Measurements from ENCODE around the gene CADM2. TPM values are rescaled to one million over a fixed set of nuclear protein-coding genes. Genes with fewer than 3 reads are reported as not detected.

CADM2 gene
- total and polyA plus RNA-seq, 2 donors (not counting 3 experiments of a cell fraction or from before 2014, with no cell fraction given), result not detected

- DNase-seq (ENCODE audit: low read depth, low spot score), result no peak
- no peak for FAIRE-seq
- no peak overlapping the region for H2AFZ ChIP-seq (ENCODE audit: low read depth, low read length)
- H4K20me1 ChIP-seq (replicated peaks; ENCODE audit: control insufficient read depth, extremely low read depth, insufficient read depth, low read length), result no peaks in the 10 kb centered on the region
- no peaks in the 10 kb centered on the region for H3K4me1 ChIP-seq (ENCODE audit: control insufficient read depth, extremely low read depth, insufficient read depth, low read length)
- BruUV-seq (replicated peaks), result no TSS peak
- no peak overlapping the region for H3K4me3 ChIP-seq (replicated peaks in 1 of 3; ENCODE audit: insufficient read depth in 1 of 3, low read depth in 1 of 3, low read length in 3 of 3)
- CTCF ChIA-PET, result no interaction called here
- H3K9ac ChIP-seq (replicated peaks; ENCODE audit: extremely low read depth, insufficient read depth, low read length), result no peak overlapping the region
- H3K36me3 ChIP-seq (ENCODE audit: control insufficient read depth in 2 of 2, extremely low read depth in 1 of 2, insufficient read depth in 2 of 2, low read length in 2 of 2), result no peaks in the 10 kb centered on the region
- H3K79me2 ChIP-seq (ENCODE audit: control insufficient read depth, insufficient read depth, low read length), result no peaks in the 10 kb centered on the region
- POLR2A ChIA-PET, result no interaction called here
- no peaks in the 10 kb centered on the region for H3K27me3 ChIP-seq (ENCODE audit: control insufficient read depth in 2 of 2, insufficient read depth in 2 of 2, low read length in 2 of 2)
- no peak overlapping the region for H3K27ac ChIP-seq (ENCODE audit: insufficient read depth, low read depth, low read length)
- dilution Hi-C loops (cut with MboI; ENCODE audit: extremely low pct_ligation_motif_present, low sequenced_read_pairs) (no loop called here), intact Hi-C loops (cut with micrococcal nuclease) (no loop called here)
- no peaks in the 10 kb centered on the region for H3K9me3 ChIP-seq (replicated peaks; ENCODE audit: control insufficient read depth, insufficient read depth, low read length)
- TF ChIP-seq FOS (IDR thresholded peaks at IDR 0.05; ENCODE audit: borderline replicate concordance, insufficient read depth, low read length) (no peak), CTCF (IDR thresholded peaks at IDR 0.05; ENCODE audit: extremely low read depth in 1 of 2, insufficient read depth in 1 of 2, low read depth in 1 of 2, low read length in 2 of 2) (no peak), GATA2 (IDR thresholded peaks at IDR 0.05; ENCODE audit: insufficient read depth, insufficient read length, low read depth, low read length) (no peak), JUN (IDR thresholded peaks at IDR 0.05; ENCODE audit: borderline replicate concordance, insufficient read depth, insufficient read length, low read depth) (no peak), EZH2 (IDR thresholded peaks at IDR 0.05; ENCODE audit: borderline replicate concordance, low read depth, low read length, severe bottlenecking) (no peak), MYC (IDR thresholded peaks at IDR 0.05; ENCODE audit: low read depth, low read length) (no peak), POLR2A (IDR thresholded peaks at IDR 0.05; ENCODE audit: low read depth, low read length) (no peak), POLR2AphosphoS5 (IDR thresholded peaks at IDR 0.05; ENCODE audit: insufficient read depth, low read depth, low read length) (no peak)
- TF ChIP-seq, protein P1, sequence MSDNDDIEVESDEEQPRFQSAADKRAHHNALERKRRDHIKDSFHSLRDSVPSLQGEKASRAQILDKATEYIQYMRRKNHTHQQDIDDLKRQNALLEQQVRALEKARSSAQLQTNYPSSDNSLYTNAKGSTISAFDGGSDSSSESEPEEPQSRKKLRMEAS (IDR thresholded peaks at IDR 0.05; ENCODE audit: insufficient read depth, insufficient read length), result no peak
- H3K9me1 ChIP-seq (replicated peaks; ENCODE audit: control insufficient read depth, extremely low read depth, insufficient read depth, low read length), result no peaks in the 10 kb centered on the region
- H3K4me2 ChIP-seq (ENCODE audit: insufficient read depth, low read length), result no peak overlapping the region
Measured at GRCh38 chr3:85397434-85397833, 438.6 kb downstream of the CADM2 start.
